OCI-LY7 (cell line): ENCODE measurements around the gene ERVK3-1. TPM values are rescaled to one million over a fixed set of nuclear protein-coding genes. Genes with fewer than 3 reads are reported as not detected.
A peak's percentile ranks its signal among the peaks of the same experiment; 100 is the strongest.

ENCODE experiments used
- BruUV-seq: library from RNA; stranded (reverse); fragments of 400-500 nt; replicated peaks from 2 replicates; lab custom pipeline; 2021; lab: Mats Ljungman, UMichigan
- CTCF ChIA-PET: fragments of 300-600 bp; sonication (Branson Sonifier 250); formaldehyde crosslinking; loops from one replicate; lab custom pipeline; 2022; ENCODE audit warnings: antibody characterized with exemption; ENCODE audit not compliant: unreplicated experiment; lab: Charles Lee
- POLR2A ChIA-PET: fragments of 300-600 bp; sonication (Branson Sonifier 250); formaldehyde crosslinking; loops from one replicate; lab custom pipeline; 2022; ENCODE audit warnings: antibody characterized with exemption; lab: Charles Lee
- DNase-seq: peaks from one replicate; pipeline ENCODE4 v3.0.0-alpha.2; 2015; ENCODE audit warnings: low spot score
- H2AFZ ChIP-seq: fragments of 200-600 bp; sonication (generic), shearing (Covaris generic); 2 replicates; pipeline ENCODE4 v1.6.1; 2014; ENCODE audit warnings: mild to moderate bottlenecking, antibody characterized with exemption, low read length, moderate library complexity
- H3K27ac ChIP-seq: fragments of 200-600 bp; sonication (generic); 2 replicates; pipeline ENCODE4 v1.5.1; 2014; ENCODE audit warnings: mixed run types, low read depth, mild to moderate bottlenecking, moderate library complexity, low read length, inconsistent platforms; ENCODE audit not compliant: poor library complexity, severe bottlenecking
- H3K36me3 ChIP-seq: fragments of 200-600 bp; sonication (generic); 2 replicates; pipeline ENCODE4 v1.6.1; 2014; ENCODE audit warnings: mild to moderate bottlenecking, antibody characterized with exemption, low read length, moderate library complexity, mixed read lengths; ENCODE audit not compliant: insufficient read depth
- H3K4me1 ChIP-seq: fragments of 200-600 bp; sonication (generic); 2 replicates; pipeline ENCODE4 v1.5.1; 2014; ENCODE audit warnings: mild to moderate bottlenecking, low read length; ENCODE audit not compliant: insufficient read depth, poor library complexity, severe bottlenecking
- H3K4me2 ChIP-seq: fragments of 200-600 bp; sonication (generic); 2 replicates; pipeline ENCODE4 v1.6.1; 2014; ENCODE audit warnings: mild to moderate bottlenecking, low read length
- H3K4me3 ChIP-seq: fragments of 200-600 bp; sonication (generic); 2 replicates; pipeline ENCODE4 v1.5.1; 2014; ENCODE audit warnings: mild to moderate bottlenecking, low read depth, low read length; ENCODE audit not compliant: poor library complexity, severe bottlenecking
- H3K79me2 ChIP-seq: fragments of 200-600 bp; sonication (generic); 2 replicates; pipeline ENCODE4 v1.6.1; 2016; ENCODE audit warnings: low read depth, mild to moderate bottlenecking, low read length, moderate library complexity, mixed read lengths; ENCODE audit not compliant: insufficient read depth
- H3K9me2 ChIP-seq: fragments of 200-600 bp; sonication (generic); 2 replicates; pipeline ENCODE4 v1.6.1; 2016; ENCODE audit warnings: mild to moderate bottlenecking, low read length, mixed read lengths; ENCODE audit not compliant: insufficient read depth
- H3K9me3 ChIP-seq: fragments of 200-600 bp; sonication (generic); 2 replicates; pipeline ENCODE4 v1.6.1; 2014; ENCODE audit warnings: mild to moderate bottlenecking, mixed run types, low read length, mixed read lengths
- H4K20me1 ChIP-seq: fragments of 200-600 bp; sonication (generic); 2 replicates; pipeline ENCODE4 v1.6.1; 2014; ENCODE audit warnings: mild to moderate bottlenecking, antibody characterized with exemption, low read length, moderate library complexity, mixed read lengths; ENCODE audit not compliant: insufficient read depth
- CTCF ChIP-seq: fragments of 200-600 bp; sonication (generic); conservative IDR thresholded peaks from 2 replicates; pipeline ENCODE4 v1.5.1; 2014; ENCODE audit warnings: mild to moderate bottlenecking, antibody characterized with exemption, low read length, moderate library complexity, mixed read lengths
- EZH2phosphoT487 ChIP-seq: fragments of 200-600 bp; sonication (generic); IDR thresholded peaks from 2 replicates; pipeline ENCODE4 v1.6.1; 2018; ENCODE audit warnings: low read depth, borderline replicate concordance, mild to moderate bottlenecking, mixed run types, antibody characterized with exemption, low read length, moderate library complexity, mixed read lengths
- intact Hi-C: fragments of 100-400 bp; cut with micrococcal nuclease; formaldehyde crosslinking; loops from one replicate; pipeline ENCODE4 v1.10.0; 2022; ENCODE audit not compliant: unreplicated experiment
- total RNA-seq, 2 experiments: library from RNA; depleted of rRNA in 1 of 2; stranded (reverse); fragments of >200 nt in 1 of 2; shearing (Covaris generic) in 1 of 2; gene quantifications; 2 replicates each; pipeline ENCODE4 v1.2.3, GENCODE V29; 2014 to 2022

Gene ERVK3-1
- total RNA-seq, 2 experiments from 2014 or later: 48.1 to 61.7 TPM

GRCh38 chr19:58326501-58326913 lies 21.3 kb downstream of the ERVK3-1 start:
- no peak for DNase-seq
- intact Hi-C loops: loop anchor here (2.0 to 5.0 kb wide), 6 partner anchors 20 to 191 kb away; partner anchors contain the start of genes ZBTB45, ZNF324, ZNF584 and ZNF8
- Histone ChIP-seq H3K9me2 (no peaks in the 10 kb centered on the region), H2AFZ (peak overlapping the region; percentile 74), H3K4me1 (peaks cover 16% of the 10 kb centered on the region), H3K4me3 (peak overlapping the region; percentile 82), H3K9me3 (no peaks in the 10 kb centered on the region), H4K20me1 (no peaks in the 10 kb centered on the region), H3K4me2 (peak overlapping the region; percentile 84), H3K79me2 (peaks cover 4% of the 10 kb centered on the region; the same call in 1 of the 2 replicates), H3K36me3 (no peaks in the 10 kb centered on the region), H3K27ac (no peak overlapping the region)
- no peak for TF ChIP-seq EZH2phosphoT487
- no peak for TF ChIP-seq CTCF
- ChIA-PET POLR2A (interaction anchor here (0.9 to 1.1 kb wide), 4 partner anchors 17 to 193 kb away, joined by 3 to 4 read pairs (median 4); partner anchors contain the start of genes ERVK3-1 and ZBTB45), CTCF (no interaction called here)
- BruUV-seq: no TSS peak

GRCh38 chr19:58326914-58327726 lies 21.9 kb downstream of the ERVK3-1 start, which contains the start of gene ZSCAN22:
Gene ZSCAN22 (plus strand): TSS chr19:58326994. CDS start chr19:58334803, 7,809 bp downstream.
- intact Hi-C loops: loop anchor here (1.0 to 5.0 kb wide), 7 partner anchors 20 to 190 kb away; partner anchors contain the start of genes ERVK3-1, ZBTB45, ZNF324 and ZNF584
- Histone ChIP-seq H3K4me2 (peak within 1 kb of the TSS; percentile 84), H3K27ac (peak within 1 kb of the TSS; percentile 13), H3K36me3 (no peaks in the 10 kb centered on the region), H2AFZ (peak within 1 kb of the TSS; percentile 74), H4K20me1 (no peaks in the 10 kb centered on the region), H3K4me1 (peaks cover 16% of the 10 kb centered on the region), H3K9me2 (no peaks in the 10 kb centered on the region), H3K79me2 (peaks cover 4% of the 10 kb centered on the region; the same call in 1 of the 2 replicates), H3K4me3 (peak within 1 kb of the TSS; percentile 82), H3K9me3 (no peaks in the 10 kb centered on the region)
- POLR2A ChIA-PET: interaction anchor here (0.9 to 1.1 kb wide), 4 partner anchors 18 to 193 kb away, joined by 3 to 4 read pairs (median 4); partner anchors contain the start of genes ERVK3-1 and ZBTB45
- CTCF ChIA-PET: no interaction called here
- no peak for TF ChIP-seq EZH2phosphoT487
- TF ChIP-seq CTCF: no peak
- peak; percentile 95 for DNase-seq
- BruUV-seq: no TSS peak
